Anterior cingulate cortex (tissue), 58 donors: ENCODE measurements around the gene TMEM45B.
"Not testable (repeated sequence)": the region's sequence is repeated elsewhere in the genome, so short reads cannot be mapped to it uniquely, and the experiment has no call there.

Experiments used
- DNase-seq, 58 donors: peaks; one replicate each; lab custom pipeline; 2025; lab: John Stamatoyannopoulos, UW

The TMEM45B gene

DNA sequence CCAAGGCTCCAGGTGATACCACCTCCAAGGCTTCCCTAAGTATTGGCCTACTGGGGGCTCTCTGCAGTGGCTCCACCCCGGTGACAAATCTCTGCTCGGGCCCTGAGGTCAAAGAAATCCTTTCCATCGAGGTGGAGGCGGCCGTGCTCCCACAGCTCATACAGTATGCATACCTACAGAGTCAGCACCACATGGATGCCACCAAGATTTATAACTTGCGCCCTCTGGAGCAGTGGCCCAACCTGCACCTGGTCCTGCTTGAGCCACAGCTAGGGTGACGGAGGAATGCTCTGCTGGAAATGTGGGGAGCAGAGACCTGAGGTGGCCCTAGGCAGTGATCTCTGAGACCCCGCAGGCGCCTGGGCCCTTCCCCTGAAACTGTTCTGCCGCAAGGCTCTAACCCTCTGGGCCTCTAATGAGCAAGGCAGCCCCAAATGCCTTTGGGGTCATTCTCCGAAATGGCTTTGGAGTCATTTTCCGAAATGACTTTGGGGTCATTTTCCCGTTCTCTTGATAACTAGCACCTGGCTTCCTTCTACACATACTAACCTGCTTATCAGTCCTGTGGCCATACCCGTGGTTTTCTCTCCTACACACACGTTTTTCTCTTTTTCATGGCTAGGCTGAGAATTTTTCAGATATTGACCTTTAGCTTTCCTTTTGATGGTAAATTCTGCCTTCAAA, 33.9 kb downstream of the TMEM45B start:
- DNase-seq: no peak

DNA sequence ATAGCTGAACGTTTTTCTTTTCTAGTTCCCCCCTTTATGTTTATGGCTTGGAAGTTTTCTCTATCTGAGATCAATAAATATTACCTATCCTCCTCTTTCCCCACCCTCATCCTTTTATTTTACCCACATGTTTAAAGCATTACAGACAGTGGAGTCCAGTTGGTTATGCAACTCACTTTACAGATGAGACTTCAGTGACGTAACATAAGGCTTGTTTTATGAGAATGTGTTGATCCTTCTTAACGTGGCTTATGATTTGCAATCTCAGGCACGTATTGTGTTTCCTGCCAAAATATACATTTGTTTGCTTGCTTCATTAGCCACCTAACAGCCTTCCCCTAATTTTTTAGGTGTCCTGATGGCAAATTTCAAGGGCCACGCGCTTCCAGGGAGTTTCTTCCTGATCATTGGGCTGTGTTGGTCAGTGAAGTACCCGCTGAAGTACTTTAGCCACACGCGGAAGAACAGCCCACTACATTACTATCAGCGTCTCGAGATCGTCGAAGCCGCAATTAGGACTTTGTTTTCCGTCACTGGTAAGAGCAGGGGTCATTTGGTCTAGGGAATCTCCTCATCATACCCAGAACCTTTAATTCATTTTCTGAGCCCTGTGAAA, 36.6 kb downstream of the TMEM45B start:
- no peak for DNase-seq

DNA sequence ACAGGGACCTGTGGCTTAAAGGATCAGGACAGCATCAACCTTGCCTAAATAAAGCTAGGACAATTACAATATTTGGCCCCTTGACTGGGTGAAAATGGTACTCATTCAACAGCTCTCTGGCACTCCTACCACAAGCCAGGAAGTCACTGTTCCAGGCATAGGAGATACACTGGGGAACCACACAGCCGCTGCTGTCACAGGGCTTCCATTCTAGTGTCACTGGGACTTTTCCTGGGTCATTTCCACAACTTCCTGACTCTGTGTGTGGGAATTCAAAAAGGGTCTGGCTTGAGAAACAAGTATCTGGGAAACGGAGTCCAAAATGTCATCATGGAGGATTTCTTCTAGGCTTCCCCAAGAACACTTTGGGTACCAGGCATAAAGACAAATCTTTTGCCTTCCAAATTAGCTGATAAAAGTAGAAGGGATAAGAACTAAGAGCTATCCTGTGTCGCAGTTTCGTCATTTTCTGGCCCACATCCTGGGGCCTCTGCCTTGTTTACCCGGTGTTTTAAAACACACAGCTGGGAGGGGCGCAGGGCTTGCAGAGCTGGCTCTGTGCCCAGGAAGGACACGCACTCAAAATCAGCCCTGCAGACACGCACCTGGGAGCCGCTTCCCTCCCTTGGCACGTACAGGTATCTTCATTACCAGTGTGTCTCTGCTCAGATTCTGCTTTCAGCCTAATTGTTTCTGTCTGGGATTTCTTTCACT, 38.0 kb downstream of the TMEM45B start:
- peak in 1 of 58 donors; percentile 8 for DNase-seq

DNA sequence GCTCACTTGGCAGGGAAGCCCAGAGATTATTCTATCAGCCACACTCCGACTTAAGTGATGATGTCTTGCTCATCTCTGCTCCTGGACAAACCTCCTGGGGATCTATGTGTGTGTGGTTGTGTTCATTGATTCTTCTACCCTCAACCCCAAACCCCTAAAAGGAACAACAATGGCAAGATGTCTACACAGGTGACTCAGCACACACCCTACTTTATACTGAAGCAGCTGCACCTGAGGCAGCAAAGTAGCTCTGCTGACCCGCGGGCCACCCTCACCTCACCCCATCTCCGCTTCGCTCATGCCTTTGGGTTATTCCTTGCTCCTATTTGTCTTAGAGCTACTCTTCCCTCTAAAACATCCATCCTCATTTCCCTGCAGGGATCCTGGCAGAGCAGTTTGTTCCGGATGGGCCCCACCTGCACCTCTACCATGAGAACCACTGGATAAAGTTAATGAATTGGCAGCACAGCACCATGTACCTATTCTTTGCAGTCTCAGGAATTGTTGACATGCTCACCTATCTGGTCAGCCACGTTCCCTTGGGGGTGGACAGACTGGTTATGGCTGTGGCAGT, 38.7 kb downstream of the TMEM45B start:
- no peak for DNase-seq

DNA sequence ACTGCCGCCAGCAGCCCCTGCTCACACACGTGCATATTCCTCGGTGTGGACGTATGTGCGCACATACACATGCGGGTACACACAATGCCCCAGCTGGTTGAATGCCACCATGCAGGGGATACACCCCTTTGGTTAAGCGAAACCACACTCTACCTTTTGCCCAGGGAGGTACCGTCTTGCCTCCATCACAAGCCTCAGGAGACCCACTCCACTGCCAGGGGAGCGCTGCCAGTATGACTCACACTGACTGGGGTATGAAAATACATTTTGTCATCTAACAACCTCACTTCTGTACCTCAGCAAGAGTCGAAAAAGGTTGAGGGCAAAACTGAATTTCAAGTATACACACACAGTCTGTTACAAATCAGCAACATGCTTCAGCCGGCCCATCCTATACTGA, 39.4 kb downstream of the TMEM45B start:
- DNase-seq: no peak

DNA sequence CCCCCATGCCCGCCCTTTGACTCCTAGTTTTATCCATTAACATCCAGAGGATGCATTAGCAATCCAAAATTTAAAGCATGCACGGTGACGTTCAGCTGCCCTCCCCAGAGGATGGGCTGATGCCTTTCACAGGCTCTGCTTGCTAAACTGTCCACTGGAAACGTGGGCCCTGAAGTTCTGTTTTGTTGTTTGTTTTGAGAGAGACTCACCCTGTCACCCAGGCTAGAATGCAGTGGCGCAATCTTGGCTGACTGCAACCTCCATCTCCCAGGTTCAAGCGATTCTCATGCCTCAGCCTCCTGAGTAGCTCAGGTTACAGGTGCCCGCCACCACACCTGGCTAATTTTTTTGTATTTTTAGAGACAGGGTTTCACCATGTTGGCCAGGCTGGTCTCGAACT, 40.4 kb downstream of the TMEM45B start:
- no peak for DNase-seq

DNA sequence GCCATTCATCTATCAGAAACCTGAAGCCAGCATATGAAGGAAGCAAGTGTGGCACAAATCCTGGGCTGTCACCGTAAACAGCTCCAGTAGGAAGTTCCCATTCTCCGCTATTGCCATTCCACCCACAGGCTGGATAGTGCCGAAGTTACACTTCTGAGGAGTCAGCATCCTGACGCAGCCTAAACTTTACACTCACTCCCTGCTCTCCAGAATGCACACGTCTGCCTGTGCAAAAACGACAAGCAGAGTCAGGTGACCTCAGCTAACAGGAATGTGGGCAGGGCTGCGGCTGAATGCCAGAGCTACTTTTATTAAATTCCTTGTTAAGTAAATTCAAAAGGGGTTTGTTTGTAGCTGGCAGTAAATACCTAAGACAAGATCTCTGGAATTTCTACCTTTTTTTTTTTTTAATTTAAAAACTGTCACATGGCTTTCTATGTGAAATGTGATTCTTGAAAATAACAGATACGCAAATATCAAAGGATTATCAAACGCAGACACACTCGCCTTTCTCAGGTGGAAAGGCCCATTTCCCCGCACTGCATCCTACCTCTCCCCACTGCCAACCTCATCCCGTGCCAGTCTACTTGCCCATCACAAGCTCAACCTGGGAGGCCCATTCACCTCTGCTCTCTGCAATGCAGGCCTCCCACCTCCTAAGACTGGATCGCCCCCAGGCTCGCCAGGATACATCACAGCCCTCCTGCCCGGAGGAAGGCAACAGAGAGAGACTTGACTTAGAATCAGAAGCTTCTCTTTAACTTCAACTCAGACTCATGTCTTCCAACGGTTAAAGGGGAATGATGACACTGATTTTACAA, 46.3 kb downstream of the TMEM45B start:
- no peak for DNase-seq

DNA sequence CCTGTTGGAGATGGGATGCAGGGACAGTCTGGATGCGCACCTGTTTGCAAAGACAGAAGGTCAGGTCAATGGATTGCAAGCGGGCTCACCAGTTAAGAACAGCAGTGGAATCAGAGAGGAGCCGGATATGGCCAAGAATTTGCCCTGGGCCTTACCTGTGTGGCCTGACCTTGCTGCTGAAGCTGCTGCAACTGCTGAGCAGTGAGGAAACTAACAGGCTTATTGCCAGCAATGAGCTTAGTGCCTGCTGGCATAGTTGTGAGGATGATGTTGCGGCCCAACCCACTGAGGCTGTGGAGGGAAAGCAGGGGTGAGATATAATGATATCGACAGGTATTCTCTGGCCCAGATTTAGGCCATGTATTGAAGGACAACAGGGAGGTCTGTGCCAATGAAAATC, 49.2 kb downstream of the TMEM45B start:
- no peak for DNase-seq

DNA sequence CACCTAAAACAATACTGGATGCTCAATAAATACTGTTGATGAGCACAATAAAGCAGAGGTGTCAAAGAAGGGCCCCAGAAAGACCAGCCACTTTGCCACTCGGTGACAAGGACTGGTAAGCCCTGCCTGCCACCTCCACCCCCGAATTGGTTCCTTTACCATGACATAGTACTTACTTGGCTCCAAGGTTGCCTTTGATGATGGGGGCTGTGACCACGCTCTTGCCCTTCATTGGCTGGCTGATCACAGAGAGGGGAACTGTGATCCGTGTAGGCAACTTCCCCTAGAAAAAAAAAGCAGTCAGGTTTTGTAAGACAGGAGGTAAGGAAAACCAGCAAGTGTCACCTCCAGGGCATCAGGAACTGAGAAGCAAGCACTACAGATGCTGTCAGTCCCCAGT, 50.1 kb downstream of the TMEM45B start:
- DNase-seq: no peak

DNA sequence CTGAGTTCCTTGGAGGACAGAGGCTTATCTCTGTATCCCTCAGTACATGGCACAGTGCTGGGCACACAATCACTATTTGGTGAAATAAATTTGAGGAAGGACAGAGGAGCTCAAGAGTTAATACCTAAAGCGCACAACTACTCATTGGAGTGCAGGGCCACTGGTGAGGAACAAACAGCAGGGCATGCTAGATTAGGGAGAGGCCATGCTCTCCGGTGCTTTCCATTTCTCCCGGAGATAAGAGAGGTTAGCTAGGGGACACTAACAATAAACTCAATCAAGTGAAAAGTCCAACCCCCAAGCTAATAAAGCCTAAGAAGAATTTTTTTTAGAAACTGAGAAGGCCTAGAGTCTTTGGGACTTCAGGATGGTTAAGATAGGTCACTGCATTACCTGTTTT, 50.7 kb downstream of the TMEM45B start:
- no peak for DNase-seq

DNA sequence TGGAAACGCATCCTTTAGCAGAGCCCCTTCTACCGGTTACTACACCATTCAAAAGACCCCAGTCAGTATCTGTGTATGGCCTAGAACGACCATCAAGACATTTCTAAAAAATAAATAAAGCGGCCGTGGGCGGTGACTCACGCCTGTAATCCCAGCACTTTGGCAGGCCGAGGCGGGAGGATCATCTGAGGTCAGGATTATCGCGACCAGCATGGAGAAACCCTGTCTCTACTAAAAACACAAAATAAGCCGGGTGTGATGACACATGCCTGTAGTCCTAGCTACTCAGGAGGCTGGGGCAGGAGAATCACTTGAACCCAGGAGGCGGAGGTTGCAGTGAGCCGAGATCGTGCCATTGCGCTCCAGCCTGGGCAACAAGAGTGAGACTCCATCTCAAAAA, 53.0 kb downstream of the TMEM45B start:
- not testable (repeated sequence) for DNase-seq

DNA sequence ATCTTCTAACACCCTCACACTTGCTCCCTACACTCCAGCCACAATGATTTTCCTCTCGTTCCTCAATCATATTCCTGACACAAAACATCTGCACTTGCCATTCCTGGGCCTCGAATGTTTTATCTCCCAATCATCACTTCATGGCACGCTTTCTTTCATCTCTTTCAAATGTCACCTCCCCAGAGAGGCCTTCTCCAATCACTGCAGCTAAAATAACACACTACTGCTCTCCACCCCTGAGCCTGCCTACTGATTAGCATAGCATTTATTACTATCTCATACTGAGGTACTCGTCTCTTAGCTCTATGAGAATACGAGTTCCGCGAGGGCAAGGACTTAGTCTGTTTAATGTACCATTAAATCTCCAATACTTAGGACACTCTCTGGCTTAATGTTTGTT, 56.3 kb downstream of the TMEM45B start:
- no peak for DNase-seq

DNA sequence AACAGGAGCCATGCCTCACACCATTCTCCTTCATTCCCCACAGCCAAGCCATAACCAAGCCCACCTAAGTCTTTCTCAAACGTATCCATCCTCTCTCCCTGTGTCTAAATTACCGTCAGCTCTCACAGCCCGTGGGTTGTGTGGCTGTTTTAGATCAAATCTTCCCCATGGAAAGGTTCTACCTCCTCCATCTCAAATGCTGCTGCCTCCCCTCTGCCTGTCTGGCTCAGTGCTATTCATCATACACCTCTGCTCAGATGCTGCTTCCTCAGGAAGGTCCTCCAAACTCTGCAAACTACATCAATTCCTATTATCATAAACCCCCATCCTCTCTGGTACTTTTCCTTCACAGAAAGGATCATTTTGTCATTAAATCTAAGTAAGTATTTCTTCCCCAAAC, 64.7 kb downstream of the TMEM45B start:
- no peak for DNase-seq

DNA sequence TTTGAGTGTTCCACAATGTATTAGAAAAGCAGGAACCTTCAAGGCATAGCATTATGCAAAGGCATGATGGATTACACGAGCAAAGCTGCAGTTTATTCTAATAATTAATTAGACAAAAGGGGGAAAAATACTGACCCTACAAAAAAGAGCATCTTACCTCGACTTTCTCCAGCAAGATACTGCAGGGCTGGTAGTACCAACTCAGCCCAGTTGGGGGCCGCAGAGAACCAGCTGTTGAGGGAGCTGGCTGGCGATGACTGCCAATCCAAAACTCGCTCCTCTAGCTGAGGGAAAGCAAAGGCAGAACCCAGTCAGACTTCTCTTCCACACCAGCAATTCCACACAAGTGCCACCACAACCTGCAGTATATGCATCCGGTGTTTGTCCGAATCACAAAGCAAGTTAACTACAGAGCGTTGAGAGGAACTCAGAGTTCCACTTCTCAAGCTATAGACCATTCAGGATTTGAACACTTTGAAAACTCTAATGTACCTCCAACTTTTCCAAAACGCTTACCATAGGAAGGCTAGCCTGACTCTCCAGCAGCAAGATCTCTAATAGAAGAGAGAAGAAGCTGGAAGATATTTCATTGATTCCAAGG, 66.0 kb downstream of the TMEM45B start:
- DNase-seq: peak in 10 of 58 donors; percentile 3 to 24 (median 14)

DNA sequence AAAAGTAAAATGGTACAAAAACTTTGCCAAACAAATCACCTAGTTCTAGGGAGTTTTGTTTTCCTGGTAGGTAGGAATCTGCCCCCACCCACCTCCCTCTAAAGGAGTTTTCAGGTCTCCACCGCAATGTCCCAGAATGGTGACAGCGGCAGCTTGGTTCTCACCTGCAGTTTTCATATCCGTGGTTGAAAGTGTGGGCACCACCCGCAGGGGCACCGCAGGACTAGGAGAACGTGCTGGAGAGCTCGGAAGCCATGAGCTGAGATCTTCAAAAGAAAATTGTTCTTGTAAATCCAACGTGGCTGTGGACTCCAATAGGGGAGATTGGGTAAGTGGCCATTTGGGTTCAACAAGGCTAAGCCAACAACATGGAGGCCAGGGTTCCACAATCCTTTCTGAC, 68.9 kb downstream of the TMEM45B start:
- no peak for DNase-seq

DNA sequence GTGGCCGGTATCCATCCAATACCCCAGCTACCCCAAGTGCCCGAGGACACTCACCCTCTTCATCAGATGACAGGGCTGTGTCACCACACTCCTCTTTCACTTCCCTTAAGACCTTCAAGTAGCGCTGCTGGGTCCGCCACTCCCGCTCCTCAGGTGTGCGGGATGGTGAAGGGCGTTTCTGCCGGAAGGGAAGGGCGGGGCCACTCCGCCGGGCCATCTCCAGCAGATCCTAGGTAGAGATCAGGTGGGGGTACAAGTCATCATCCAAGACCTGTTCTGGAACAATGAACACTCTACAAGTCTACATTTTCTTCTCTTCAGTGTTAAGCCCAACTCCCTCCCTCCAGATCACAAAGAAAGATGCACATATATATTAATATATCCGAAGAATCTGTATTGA, 69.7 kb downstream of the TMEM45B start:
- DNase-seq: no peak

DNA sequence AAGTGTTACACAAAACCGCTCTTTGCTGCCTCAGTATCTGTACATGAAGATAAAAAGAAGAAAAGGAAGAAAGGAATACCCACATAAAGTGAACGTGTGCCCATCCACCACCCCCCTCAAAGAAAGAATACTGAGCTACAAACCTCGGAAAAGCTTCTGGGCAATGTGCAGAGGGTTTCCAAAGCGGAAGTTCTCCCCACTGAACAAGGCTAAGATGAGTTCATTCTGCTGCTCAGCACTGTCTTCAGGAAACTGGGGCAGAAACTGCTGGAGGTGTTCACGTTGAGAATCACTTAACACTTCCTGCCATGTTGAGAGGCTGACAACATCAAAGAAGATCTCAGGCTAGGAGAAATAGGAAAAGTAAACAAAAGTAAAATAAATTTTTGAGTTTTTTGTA, 72.8 kb downstream of the TMEM45B start:
- no peak for DNase-seq

DNA sequence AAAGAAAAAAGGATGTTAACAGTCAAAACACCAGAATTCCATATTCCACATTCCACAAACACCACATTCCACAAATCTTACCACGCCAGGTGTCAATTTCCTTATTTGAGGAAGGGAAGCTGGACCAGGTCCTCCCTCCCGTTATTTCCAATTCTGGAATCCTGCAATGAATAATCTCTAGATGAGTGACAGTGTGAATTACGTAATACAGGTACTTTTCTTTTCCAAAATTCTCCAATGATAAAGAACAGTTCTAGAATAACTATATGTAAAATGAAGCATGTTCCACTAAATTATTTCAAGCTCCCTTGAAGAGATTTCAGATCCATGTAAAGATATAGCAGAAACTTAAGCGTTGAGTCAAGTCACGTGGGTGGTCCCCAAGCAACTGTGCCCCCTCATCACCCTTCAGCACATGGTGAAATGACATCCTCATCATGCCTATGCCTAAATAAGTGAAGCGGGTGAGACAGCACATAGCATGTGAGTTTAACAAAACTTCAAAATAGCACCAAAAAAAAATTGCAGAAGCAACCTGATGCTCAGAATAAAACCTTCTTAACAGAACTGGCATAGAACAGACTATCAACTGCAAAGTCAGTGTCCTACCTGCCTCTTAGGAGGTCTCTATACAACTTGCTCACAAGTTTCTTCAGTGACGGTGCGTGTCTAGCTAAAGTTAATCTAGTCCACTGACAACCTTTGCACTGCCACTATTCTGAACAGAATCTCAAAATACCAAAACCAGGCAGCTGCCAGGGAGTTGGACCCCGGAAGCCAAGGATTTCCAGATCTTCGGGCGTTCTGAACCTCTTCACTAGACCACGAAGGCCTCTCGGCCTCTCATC, 78.9 kb downstream of the TMEM45B start:
- no peak for DNase-seq
